Pons (tissue), 1 donor: ENCODE measurements around the gene ADAMTS19.

Source experiments
- DNase-seq: peaks from one replicate; pipeline ENCODE4 v3.0.0-alpha.2; 2016; ENCODE audit warnings: low spot score

Gene ADAMTS19

GRCh38 chr5:129465776-129466344 is 5.8 kb downstream of the ADAMTS19 start:
- DNase-seq = no peak

GRCh38 chr5:129474544-129474943 is 14.4 kb downstream of the ADAMTS19 start:
- no peak for DNase-seq

GRCh38 chr5:129476751-129477150 is 16.7 kb downstream of the ADAMTS19 start:
- DNase-seq = no peak

DNA sequence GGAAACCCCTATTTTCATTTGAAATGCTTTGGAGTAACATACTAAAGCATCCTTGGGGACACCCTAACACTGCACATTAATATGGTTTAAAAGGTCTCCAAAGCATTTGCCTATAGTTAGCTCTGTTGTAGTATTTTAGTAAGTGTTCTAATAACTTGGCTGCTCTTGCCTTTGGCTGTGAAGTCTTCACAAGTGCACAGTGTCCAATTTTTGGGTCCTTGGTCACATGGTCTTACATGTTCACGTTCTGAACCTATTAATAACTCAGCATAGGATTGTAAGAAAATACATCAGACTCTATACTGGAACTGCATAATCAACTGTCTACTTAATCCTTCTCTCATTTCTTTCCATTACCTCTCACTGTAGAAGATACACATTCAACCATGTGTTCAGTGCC is 17.4 kb downstream of the ADAMTS19 start:
- no peak for DNase-seq

DNA sequence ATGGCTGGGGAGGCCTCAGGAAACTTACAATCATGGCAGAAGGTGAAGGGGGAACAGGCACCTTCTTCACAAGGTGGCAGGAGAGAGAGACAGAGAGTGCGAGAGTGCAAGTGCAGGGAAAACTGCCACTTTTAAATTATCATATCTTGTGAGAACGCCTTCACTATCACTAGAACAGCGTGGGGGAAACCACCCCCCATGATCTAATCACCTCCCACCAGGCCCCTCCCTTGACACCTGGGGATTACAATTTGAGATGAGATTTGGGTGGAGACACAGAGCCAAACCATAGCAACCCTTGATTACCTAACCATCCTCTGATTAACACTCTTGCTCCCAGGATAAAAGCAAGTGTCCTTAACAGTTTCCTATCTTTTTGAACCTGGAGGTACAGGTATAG is 21.1 kb downstream of the ADAMTS19 start:
- no peak for DNase-seq

DNA sequence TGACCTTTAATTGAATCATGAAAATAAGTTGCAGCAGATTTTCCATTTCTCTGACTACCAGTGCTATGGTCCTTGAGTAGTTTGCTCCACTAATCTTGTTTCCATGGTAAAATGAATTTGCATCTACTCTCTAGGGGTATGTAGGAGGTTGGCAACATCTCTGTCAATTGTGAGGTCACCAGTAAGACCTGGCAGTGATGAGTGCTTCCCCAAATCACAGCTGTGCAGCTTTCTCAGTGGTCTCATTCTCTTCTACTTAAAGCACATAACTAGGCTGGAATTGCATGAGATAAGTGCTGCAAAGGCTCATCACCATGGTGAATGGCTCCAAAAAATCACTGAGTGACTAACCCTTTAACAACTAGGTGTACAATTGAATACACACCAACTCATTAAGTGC is 36.3 kb downstream of the ADAMTS19 start:
- no peak for DNase-seq

DNA sequence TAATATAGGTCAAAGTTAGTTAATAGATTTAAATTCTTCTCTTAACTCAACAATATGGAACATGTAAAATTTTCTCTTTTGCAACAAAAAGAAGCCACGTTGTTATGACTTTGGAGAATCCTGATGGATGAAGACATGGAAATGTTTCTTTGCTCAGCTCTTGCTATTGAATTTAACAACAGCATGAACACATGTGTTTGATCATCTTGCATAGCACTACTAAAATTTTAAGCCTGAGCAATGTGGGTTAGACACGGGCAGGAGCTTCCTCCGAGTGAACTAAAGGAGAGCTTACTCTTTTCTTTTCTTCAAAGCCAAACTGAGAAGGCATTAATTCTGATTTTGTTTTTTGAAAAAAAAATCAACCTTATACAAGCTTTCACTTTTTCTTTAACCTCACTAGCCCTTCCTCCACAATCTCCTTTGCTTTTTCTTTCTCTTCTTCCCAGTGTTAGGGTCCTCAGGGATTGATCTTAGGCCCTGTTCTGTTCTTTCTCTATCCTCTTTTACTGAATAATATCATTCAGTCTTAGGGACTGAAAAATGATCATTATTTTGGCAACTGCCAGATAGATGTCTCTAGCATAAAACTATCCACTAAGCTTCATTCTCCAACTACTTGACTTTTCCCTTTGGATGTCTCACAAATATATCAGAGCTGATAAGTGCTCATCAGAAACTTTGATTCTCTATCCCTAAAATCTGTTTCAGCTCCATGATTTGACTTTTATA is 36.9 kb downstream of the ADAMTS19 start:
- DNase-seq = no peak

GRCh38 chr5:129499208-129499852 is 39.2 kb downstream of the ADAMTS19 start:
- DNase-seq = no peak

DNA sequence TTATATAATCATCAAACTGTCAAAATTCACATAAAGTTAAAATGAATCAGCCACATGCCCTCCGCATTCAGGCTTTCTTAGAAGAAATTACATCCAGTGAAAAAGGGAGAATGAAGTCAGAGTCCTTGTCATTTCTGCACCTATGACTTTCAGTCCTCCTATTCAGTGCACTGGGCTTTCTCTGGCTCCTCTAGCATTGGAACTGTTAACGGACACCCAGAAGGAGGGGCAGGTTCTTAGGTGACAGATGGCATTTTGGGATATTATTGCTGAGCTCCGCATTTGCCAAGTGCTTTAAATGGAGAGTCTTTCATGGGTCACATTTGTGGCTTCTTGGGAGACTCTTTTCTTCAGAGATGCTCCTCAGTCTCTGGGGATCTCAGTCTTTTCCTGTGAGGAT is 40.0 kb downstream of the ADAMTS19 start:
- DNase-seq = no peak

DNA sequence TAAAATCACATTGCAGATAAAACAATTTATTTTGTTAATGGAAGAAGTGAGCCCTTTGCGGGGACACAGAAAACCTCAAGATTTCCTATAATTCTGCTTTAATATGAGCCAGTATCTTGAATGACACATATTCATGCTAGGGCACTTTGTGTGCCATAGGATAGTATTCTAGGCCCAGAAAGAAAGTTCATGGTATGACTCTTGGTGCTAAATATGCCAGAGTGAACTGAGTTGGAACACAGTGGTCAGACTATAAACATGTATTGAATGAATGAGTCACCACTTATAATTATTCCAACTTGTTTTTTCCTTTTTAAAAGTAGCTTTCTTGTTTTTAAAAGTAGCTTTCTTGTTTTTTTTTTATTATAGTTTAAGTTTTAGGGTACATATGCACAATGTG is 46.0 kb downstream of the ADAMTS19 start:
- no peak for DNase-seq

GRCh38 chr5:129506950-129507349 is 46.9 kb downstream of the ADAMTS19 start:
- no peak for DNase-seq

GRCh38 chr5:129507527-129507926 is 47.4 kb downstream of the ADAMTS19 start:
- no peak for DNase-seq

DNA sequence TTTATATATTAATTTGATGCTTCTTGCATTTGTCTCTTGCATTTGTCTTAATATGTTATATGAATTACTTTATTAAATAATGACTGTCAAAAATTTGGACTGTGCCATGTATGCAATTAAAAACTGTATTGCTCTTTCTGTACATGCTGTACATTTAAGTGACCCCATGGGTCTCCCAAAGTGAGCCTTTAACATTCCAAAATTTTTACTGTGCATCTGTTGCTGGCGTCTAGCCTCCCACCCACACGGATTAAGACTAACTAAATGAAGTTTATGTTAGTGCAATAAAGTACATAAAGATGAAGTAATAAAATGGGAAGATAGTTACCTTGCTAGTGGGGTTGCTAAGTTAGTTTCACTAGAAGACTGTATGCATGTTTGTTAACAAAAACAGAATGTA is 48.5 kb downstream of the ADAMTS19 start:
- no peak for DNase-seq

- DNase-seq = no peak
Measured at GRCh38 chr5:129509363-129509975, 49.4 kb downstream of the ADAMTS19 start.

- DNase-seq = no peak
Measured at GRCh38 chr5:129511291-129511690, 51.2 kb downstream of the ADAMTS19 start.

- DNase-seq = no peak
Measured at GRCh38 chr5:129541051-129541450, 81.0 kb downstream of the ADAMTS19 start.

GRCh38 chr5:129541648-129542251 is 81.7 kb downstream of the ADAMTS19 start:
- no peak for DNase-seq

GRCh38 chr5:129547137-129547536 is 87.0 kb downstream of the ADAMTS19 start:
- no peak for DNase-seq

GRCh38 chr5:129554134-129554904 is 94.2 kb downstream of the ADAMTS19 start:
- no peak for DNase-seq

DNA sequence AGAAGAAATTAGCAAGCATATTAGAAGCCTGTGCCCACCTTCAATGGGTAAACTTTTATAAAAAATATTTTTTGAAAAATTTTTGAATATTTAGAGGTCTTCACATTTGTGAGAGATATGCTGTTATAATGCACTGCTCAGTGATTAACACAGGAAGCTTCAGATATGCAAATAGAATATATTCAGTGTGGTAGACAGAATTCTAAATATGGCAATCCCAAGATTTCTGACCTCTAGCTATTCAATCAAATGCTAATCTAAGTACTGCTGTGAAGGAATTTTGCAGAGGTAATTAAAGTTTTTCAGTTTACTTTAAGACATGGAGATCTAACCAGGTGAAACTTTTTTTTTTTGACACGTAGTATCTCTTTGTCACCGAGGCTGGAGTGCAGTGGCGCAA is 103.5 kb downstream of the ADAMTS19 start:
- DNase-seq = no peak

DNA sequence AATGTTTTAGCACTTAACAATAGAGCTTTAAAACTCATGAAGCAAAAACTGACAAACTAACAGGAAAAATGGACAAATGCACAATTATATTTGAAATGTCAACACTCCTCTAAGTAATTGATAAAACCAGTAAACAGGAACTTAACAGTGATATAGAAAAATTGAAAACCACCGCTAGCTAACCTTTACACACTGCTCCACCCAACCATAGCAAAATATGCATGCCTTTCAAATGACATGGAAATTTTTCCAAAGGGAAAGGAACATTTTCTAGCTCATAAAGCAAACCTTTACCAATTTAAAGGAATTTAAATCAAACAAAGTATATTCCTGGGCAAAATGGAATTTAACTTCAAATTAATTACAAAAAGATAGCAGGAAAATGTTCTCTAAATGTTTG is 109.2 kb downstream of the ADAMTS19 start:
- no peak for DNase-seq

GRCh38 chr5:129572060-129572459 is 112.0 kb downstream of the ADAMTS19 start:
- DNase-seq = no peak
